T47D (cell line): ENCODE results near the gene THRB.

Experiments
- DNase-seq, 2 experiments: peaks; one replicate each; pipeline versions ENCODE4 v3.0.0 to v3.0.0-alpha.2; 2011 to 2012; ENCODE audit warnings: low read depth in 1 of 2, low spot score in 1 of 2
- JUND ChIP-seq: IDR thresholded peaks from 2 replicates; pipeline ENCODE4 v1.6.1; 2012; ENCODE audit warnings: low read depth
- in situ Hi-C: cut with HindIII; loops from 2 replicates; pipeline ENCODE4 v1.10.0; 2016; ENCODE audit warnings: low sequenced_read_pairs, low pct_unique_long_range_greater_than_20kb

The THRB gene

GRCh38 chr3:24164967-24165602 lies 329.6 kb downstream of the THRB start:
- DNase-seq = no peak
- in situ Hi-C loops = no loop called here
- TF ChIP-seq JUND = no peak

GRCh38 chr3:24162929-24163328 lies 331.7 kb downstream of the THRB start:
- in situ Hi-C loops = no loop called here
- no peak for DNase-seq
- TF ChIP-seq JUND = no peak

DNA sequence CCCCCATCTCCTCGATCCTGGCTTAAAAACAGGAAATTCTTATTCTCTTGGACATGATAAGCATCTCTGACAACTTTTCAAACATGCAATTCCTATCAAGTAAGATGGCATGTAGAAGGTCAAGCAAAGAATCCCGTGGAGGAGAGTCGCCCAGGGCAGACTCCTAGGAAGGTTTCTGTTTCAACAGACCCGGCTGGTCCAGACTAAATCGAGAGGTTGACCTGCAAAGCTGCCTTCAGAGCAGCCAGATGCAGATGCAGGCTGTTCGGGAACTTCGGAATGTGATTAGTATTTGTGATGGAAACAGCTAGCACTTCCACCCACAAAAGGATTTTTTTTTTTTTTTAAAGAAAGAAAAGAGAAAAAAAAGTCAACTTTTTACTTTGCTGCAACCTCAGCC lies 332.8 kb downstream of the THRB start:
- no peak for TF ChIP-seq JUND
- DNase-seq = no peak
- in situ Hi-C loops = no loop called here

GRCh38 chr3:24160424-24161095 lies 334.1 kb downstream of the THRB start:
- peak in 1 of 2 experiments; percentile 20 for DNase-seq
- TF ChIP-seq JUND = no peak
- in situ Hi-C loops = no loop called here

DNA sequence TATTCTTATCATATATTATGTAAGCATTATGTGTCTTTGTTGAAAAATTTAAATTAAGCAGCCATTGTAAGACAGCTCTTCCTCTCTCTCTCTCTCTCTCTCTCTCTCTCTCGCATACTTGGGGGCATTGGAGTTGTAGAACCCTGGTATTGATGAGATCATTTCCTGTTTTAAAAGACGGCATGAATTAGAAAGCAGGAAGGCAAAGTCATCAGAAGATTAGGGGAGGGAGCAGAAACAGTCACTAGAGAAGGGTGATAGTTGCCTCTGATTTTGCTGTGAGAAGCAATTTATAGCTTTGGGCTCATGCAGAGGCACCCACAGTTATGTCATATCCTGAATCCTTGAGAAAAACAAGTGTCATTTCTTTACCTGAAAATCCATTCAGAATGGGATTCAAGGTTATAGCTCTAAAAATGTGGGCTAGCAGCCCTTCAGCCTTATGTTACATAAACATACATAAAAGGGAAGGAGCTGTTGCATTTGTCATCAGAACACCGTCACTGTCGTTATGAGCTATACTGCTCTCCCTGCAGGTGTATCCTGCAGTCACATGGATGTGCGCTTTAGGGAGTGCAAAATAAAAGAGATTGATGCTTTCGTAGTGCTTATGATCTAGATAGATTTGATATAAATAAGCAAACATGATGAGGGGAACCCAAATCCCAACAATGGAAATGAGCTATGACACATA lies 335.7 kb downstream of the THRB start:
- in situ Hi-C loops = no loop called here
- TF ChIP-seq JUND = no peak
- no peak for DNase-seq

DNA sequence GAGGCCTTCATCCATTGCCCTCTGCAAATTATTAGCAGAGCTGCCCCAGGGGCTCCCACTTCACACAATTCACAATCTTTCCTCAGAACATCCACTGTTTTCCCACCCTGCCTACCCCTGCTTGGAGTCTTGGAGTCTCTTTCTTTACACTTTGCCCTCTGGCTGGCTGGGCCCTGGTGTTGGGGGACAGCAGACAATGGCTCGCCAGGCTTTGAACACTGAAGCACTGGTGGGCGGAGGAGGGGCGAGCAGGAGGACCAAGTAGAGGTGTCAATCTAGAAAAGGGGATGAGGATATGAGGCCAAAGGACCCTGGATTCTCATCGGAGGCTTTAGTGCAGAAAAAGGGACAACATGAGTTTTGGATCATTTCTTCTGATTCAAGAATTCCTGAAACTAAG lies 337.5 kb downstream of the THRB start:
- in situ Hi-C loops = no loop called here
- no peak for TF ChIP-seq JUND
- DNase-seq = no peak

DNA sequence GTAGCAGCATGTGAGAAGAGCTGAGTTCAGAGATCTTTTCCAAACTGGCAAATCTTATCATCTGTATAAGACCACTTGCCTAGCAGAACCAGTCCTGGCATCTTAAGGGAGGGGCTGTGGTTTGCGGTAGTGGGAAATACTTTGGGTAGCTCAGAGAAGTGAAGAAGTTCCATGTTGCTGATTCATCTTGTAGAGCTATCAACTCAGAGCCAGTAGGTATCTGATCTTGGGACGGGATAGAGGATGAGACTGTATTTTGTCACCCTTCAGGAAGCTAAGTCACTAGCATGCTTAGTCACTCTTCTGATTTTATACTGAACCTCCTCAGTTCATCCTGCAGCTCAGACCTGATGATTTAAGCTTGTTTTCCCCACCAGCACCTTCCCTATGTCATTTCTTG lies 338.2 kb downstream of the THRB start:
- in situ Hi-C loops = no loop called here
- TF ChIP-seq JUND = no peak
- no peak for DNase-seq

DNA sequence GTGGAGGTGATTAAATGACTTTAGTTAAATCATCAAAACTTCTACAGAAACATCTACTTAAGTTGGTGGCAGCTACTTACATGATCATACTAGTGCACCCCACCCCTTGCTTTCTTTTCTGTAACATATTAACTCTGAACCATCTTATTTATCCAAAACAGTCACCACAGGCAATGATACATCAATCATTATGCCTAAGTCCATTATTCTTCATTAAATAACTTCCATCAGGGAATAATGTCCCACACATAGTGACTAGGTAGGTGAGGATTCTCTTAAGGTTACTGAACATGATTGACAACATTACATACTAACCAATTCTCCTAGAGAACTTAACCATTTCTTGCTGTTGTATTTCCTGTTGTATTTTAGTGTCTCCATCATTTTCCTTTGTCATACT lies 339.4 kb downstream of the THRB start:
- in situ Hi-C loops = no loop called here
- no peak for DNase-seq
- no peak for TF ChIP-seq JUND

- in situ Hi-C loops = no loop called here
- DNase-seq = no peak
- no peak for TF ChIP-seq JUND
Measured at GRCh38 chr3:24154781-24155180, 339.9 kb downstream of the THRB start.

GRCh38 chr3:24154013-24154695 lies 340.5 kb downstream of the THRB start:
- DNase-seq = no peak
- in situ Hi-C loops = no loop called here
- TF ChIP-seq JUND = no peak

- TF ChIP-seq JUND = no peak
- in situ Hi-C loops = no loop called here
- no peak for DNase-seq
Measured at GRCh38 chr3:24151594-24151993, 343.1 kb downstream of the THRB start.

DNA sequence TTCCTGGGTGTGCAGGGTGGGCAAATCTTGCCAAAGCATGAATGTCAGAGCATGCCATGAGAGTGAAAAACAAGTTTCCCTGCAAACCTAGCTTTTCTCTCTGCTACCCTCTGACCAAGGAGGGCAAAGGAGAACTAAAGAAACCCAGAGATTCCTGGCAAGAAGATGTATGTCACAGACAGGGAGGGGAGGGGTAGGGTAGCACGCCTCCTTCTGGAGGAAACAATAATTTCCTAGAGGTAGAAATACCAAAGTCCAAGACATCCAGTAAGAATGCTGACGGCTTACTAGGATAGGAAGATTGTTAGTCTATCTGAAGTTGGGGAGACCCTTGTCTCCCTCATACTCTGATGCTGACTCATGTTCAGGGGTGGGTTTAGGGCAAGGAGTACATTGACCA lies 345.6 kb downstream of the THRB start:
- TF ChIP-seq JUND = no peak
- in situ Hi-C loops = no loop called here
- DNase-seq = no peak
